ENCODE measurements around the gene EXOSC7. TPM values are rescaled to one million over a fixed set of nuclear protein-coding genes. Genes with fewer than 3 reads are reported as not detected.
"Not testable (repeated sequence)": the region's sequence is repeated elsewhere in the genome, so short reads cannot be mapped to it uniquely, and the experiment has no call there.

Gene EXOSC7
- total RNA-seq, 1 donor from 2014 or later: 93.0 TPM

DNA sequence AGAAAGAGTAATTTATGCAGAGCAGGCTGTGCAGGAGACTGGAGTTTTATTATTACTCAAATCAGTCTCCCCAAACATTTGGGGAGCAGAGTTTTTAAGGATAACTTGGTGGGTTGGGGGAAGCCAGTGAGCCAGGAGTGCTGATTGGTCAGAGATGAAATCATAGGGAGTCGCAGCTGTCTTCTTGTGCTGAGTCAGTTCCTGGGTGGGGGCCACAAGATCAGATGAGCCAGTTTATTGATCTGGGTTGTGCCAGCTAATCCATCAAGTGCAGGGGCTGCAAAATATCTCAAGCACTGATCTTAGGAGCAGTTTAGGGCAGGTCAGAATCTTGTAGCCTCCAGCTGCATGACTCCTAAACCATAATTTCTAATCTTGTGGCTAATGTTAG, 77.8 kb downstream of the EXOSC7 start:
- not testable (repeated sequence) for DNase-seq (ENCODE audit: low read depth)

DNA sequence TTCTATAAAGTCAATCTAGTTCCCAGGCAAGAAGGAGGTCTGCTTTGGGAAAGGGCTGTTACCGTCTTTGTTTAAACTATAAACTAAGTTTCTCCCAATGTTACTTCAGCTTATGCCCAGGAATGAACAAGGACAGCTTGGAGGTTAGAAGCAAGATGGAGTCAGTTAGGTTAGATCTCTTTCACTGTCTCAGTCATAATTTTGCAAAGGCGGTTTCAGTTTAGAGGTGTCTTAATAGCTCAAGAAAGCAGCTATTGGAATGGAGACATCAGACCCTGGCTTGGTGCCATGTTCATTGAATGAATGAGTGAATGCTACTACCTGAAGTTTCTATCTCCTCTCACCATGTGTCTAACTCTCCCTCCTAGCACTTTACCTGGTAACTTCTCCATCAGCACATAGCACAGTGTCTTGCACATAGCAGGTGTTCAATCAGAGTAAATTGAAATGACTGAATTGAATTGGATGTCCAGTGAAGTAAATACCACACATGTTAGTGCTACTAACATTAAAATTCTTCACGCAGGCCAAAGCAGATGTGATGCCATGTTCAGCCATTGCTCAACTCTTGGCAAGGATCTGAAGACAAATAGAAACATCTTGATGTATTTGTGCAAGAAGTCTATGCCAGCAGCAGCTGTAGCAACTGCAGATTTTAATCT, 78.3 kb downstream of the EXOSC7 start:
- peak; percentile 49 for DNase-seq (ENCODE audit: low read depth)

DNA sequence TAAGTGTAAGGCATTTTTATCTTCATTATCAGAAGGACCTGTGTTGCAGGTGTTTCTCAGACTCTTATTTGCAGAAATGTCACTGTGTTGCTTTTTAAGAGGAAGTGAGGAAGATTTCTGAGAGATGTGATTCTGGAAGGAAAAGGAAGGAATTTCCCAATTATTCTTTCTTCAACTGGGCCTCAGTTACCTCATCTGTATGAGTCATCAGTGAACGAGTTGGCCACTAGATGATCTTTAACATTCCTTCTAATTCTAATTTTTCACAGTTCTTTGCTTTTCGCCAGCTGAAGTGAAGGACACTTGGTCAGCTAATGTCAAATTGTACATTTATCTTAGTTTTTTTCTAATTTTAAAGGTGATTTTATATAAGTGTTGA, 79.0 kb downstream of the EXOSC7 start:
- peak; percentile 33 for DNase-seq (ENCODE audit: low read depth)

DNA sequence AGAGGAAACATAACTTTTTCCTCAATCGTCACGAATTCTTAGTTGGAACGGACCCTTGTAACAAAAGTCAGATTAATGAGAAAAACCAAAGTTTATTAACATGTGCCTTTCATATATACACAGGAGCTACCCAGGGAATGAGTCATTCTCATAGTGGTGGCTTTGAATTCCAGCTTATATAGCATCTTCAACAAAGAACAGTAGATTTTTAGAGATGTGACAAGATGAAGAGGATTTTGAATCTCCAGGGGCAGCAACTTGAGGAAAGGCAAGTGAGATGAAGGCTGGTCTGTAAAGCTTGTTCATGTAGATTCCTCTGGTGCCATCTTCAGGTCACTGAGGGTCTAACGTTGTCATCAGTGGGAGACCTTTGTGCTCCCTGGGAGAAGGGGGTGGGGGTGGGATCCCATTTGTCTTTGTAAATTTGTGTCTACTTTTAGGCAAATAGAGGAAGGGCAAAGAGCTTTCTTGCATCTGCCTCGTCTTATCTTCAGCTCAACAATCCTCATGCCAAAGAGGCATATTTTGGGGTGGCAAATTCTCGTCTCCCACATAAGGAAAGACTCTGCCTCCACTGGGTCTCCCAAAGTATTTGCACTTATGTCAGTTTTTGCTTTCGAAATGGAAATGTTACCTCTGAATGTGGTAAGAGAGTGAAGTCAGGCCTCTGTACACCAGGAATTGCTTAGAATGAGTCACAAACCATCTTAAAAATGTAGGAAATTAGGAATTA, 79.5 kb downstream of the EXOSC7 start:
- DNase-seq (ENCODE audit: low read depth): peak; percentile 82

DNA sequence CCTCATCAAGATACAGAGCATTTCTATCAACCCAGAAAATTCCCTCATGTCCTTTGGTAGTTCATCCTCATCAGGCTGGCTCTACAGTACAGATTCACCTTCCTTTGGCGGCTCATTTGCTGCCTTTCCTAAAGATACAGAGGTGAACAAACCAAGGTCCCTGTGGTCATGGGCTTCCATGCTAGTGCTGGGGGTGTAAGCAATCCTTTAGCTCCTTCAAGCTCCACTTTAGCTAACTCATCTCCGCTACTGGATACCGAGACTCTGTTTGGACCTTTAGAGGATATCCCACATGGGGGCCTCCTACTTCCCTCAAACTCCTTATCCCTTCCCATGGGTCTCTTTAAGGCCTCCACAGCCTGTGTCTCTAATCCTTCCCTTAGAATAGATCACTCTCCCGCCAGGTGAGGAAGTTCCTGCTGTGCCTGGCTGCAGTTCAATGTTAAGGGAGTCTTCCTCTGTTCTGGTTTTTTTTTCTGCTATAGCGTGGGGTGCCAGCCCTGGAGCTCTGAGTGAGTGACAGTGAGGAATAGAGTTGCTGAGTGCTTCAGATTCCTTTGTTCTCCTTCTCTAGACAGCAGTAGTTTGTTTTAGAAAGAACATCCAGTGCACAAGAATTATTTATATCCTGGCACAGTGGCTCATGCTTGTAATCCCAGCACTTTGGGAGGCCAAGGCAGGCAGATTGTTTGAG, 80.7 kb downstream of the EXOSC7 start:
- peak; percentile 56 for DNase-seq (ENCODE audit: low read depth)

DNA sequence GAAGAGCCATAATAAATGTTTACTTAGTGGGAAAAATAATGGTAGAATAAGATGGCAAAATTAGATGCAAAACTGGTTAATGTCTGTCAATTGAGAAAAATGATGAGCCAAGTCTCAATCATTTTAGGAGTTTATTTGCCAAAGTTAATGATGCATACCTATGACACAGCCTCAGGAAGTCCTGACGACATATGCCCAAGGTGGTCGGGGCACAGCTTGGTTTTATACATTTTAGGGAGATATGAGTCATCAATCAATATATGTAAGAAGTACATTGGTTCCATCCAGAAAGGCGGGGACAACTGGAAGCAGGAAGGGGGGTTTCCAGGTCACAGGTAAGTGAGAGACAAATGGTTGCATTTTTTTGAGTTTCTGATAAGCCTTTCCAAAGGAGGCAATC, 81.5 kb downstream of the EXOSC7 start:
- no peak for DNase-seq (ENCODE audit: low read depth)

DNA sequence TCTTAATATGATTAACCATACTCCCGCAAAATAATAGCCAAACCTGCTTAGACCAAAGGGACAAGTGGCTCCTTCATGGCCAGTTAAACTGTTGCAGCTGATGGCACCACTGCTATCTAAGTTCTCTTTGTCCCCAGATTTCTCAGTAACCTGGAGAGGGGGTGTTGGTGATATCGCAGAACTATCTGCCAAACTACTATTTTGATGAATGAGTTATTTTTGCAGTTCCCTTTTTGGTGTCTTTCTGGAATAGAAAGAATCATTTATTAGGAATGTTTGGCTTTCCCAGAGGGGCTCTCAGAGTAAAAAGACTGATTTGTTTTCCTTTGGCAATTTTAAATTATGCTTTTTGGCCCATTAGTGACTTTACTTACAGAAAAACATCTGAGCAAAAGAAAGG, 83.1 kb downstream of the EXOSC7 start:
- no peak for DNase-seq (ENCODE audit: low read depth)

DNA sequence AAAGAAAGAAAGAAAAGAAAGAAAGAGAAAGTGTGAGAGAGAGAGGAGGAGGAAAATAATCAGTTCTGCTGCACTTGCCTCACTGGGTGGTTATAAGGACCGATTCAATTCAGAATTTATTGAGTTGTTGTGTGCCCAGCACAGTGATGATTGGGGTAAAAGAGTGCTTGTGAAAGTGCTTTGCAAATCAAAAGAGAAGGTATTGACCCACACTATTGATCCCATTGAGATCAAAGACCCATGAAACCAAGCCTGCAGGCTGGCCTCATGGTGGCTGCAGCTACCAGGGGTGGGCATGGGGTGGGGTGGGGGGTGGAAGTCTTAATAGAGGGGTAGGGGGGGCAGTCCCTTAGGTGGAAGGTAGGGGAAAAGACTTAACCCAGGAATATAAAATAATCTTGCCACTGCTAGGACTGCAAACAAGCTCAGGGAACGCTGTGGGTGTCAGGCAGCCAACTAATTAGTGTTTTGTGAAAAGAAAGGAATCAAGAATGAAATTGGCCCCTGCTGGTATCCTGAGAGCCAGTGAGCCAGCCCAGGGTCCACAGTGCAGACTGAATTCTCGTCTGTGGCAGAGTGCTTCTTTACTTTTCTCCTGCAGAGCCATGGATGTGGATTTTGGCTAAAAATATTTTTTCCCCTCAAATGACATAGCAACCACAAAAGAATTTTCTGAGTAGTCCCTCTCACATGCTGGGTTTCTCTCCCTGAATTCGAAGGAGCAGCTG, 84.3 kb downstream of the EXOSC7 start:
- no peak for DNase-seq (ENCODE audit: low read depth)

Other genes starting within 250 kb of the EXOSC7 start
- gene ZNF501, start 246.6 kb upstream of the EXOSC7 start, total RNA-seq: 0.42 and 1.1 TPM in 2 replicates
- gene KIAA1143, start 214.6 kb upstream of the EXOSC7 start, total RNA-seq: 24.9 and 36.5 TPM in 2 replicates
- 0.47 and 1.2 TPM in 2 replicates for gene KIF15, start 214.4 kb upstream of the EXOSC7 start, total RNA-seq
- 12.0 and 16.3 TPM in 2 replicates for gene TMEM42, start 114.3 kb upstream of the EXOSC7 start, total RNA-seq
- gene TGM4, start 101.6 kb upstream of the EXOSC7 start, total RNA-seq: not detected in 2 replicates
- 60.7 and 66.0 TPM in 2 replicates for gene ZDHHC3, start 70 bp upstream of the EXOSC7 start, total RNA-seq
- 0.75 TPM in 1 of 2 replicates, not detected in the other for gene CLEC3B, start 50.1 kb downstream of the EXOSC7 start, total RNA-seq
- gene CDCP1, start 170.1 kb downstream of the EXOSC7 start, total RNA-seq: 2.5 and 2.7 TPM in 2 replicates